Left lung (tissue), 10 donors: ENCODE results near the gene EGF. TPM values are rescaled to one million over a fixed set of nuclear protein-coding genes. Genes with fewer than 3 reads are reported as not detected.

Experiments
- ATAC-seq: fragments of 200-7000 bp; cut with Tn5 transposase; one replicate; pipeline ENCODE4 v1.9.1; 2020; ENCODE audit warnings: moderate library complexity
- DNase-seq, 4 donors: peaks; one replicate each; pipeline ENCODE4 v3.0.0-alpha.2; 2013 to 2020
- H3K27ac ChIP-seq, 2 donors: fragments of 200-600 bp; sonication (generic) in 1 of 2; one replicate each; pipeline versions ENCODE4 v1.5.0 to v1.8.0; 2020 to 2021
- H3K27me3 ChIP-seq, 2 donors: fragments of 200-600 bp; sonication (generic) in 1 of 2; one replicate each; pipeline versions ENCODE4 v1.5.0 to v1.8.0; 2020 to 2021
- H3K36me3 ChIP-seq, 2 donors: fragments of 200-600 bp; sonication (generic) in 1 of 2; one replicate each; pipeline versions ENCODE4 v1.5.0 to v1.8.0; 2020 to 2021
- H3K4me1 ChIP-seq, 2 donors: fragments of 200-600 bp; one replicate each; pipeline ENCODE4 v1.8.0; 2021
- H3K4me3 ChIP-seq, 2 donors: fragments of 200-600 bp; sonication (generic) in 1 of 2; one replicate each; pipeline versions ENCODE4 v1.5.0 to v1.8.0; 2020 to 2021; ENCODE audit warnings: mild to moderate bottlenecking in 1 of 2
- H3K9me3 ChIP-seq, 2 donors: fragments of 200-600 bp; sonication (generic) in 1 of 2; one replicate each; pipeline versions ENCODE4 v1.5.0 to v1.8.0; 2020 to 2021
- intact Hi-C, 2 donors: fragments of 100-400 bp; cut with DNase I; formaldehyde crosslinking; loops; one replicate each; pipeline versions ENCODE4 v1.11.2 to v1.14.2; 2022
- polyA plus RNA-seq, 6 donors: library from polyadenylated mRNA; unstranded; fragments of 120-200 nt; gene quantifications; one replicate each; pipeline ENCODE4 v1.2.1, GENCODE V29; 2013; ENCODE audit not compliant: insufficient read length in 6 of 6
- total RNA-seq, 2 donors: library from RNA; stranded (reverse); fragmentation: NEBNext Ultra II Directional; extraction: Animal tissue kit (Norgen Biotek cat#: 25700); gene quantifications; one replicate each; pipeline ENCODE4 v1.2.1, GENCODE V29; 2021
- TF ChIP-seq, protein P1 (sequence below), 2 donors: fragments of 200-600 bp; sonication (generic) in 1 of 2; IDR thresholded peaks; one replicate each; pipeline versions ENCODE4 v1.5.0 to v1.8.0; 2021; ENCODE audit warnings: antibody characterized with exemption in 2 of 2
- donor health status: DM: no; HTN: yes; CAD: no.
- donor health status: DM: no; HTN: no; CAD: no.

Gene EGF
- total and polyA plus RNA-seq, 8 donors = 0.45 to 4.3 (median 1.0) TPM

- intact Hi-C loops = no loop called here
Observed at GRCh38 chr4:110041735-110042134, 129.1 kb downstream of the EGF start.

DNA sequence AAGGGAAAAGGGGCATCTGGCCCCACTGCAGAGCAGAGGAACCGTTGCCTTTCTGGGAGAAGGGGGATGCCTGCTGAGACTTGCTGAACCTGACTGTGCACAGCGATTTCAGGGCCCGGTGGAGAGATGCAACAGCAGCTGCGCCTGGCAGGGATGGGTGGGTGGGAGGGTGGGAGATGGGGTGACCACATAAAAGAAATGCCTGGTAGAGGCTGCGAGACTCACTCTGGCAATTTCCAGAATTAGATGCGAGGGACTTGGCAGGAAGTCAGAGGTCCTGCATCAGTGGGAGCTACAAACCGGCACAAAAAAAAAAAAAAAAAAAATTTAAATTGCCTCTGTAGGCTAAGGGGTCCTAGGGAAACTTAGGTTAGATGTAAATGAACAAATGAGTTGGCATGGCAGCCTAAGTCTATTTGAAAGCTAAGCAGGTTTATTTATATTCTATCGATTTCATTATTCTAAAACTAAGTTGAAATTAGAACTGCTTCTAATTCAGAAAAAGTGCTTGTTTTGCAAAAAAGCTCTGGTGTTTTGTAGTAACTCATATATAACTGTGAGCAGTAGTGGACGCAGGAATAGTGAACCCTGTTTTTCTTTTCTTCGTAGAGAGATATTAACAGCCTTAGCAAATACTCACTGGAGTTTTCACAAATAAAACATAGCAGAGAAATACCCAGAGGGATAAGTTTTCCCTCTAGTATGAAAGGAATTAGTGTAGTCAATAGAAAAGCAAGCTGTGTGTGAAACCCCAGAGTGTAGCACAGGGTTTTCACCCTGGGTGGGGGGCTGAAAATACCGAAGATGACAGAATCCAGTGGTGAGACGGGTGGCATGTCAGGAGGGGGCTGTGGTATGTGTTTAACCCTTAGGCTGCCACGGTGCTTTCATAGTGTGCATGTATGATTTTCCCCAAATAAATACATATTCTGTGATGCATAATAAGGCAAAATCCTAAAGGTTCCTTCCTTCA, 130.1 kb downstream of the EGF start:
- Histone ChIP-seq H3K4me1 (no peaks in the 10 kb centered on the region), H3K36me3 (no peaks in the 10 kb centered on the region), H3K27ac (no peak overlapping the region), H3K9me3 (no peaks in the 10 kb centered on the region), H3K4me3 (no peak overlapping the region), H3K27me3 (peaks cover 0 to 54% of the 10 kb centered on the region in 2 donors)
- no peak for ATAC-seq
- peak in 1 of 4 donors; percentile 19 for DNase-seq
- intact Hi-C loops = no loop called here
- TF ChIP-seq, protein P1, sequence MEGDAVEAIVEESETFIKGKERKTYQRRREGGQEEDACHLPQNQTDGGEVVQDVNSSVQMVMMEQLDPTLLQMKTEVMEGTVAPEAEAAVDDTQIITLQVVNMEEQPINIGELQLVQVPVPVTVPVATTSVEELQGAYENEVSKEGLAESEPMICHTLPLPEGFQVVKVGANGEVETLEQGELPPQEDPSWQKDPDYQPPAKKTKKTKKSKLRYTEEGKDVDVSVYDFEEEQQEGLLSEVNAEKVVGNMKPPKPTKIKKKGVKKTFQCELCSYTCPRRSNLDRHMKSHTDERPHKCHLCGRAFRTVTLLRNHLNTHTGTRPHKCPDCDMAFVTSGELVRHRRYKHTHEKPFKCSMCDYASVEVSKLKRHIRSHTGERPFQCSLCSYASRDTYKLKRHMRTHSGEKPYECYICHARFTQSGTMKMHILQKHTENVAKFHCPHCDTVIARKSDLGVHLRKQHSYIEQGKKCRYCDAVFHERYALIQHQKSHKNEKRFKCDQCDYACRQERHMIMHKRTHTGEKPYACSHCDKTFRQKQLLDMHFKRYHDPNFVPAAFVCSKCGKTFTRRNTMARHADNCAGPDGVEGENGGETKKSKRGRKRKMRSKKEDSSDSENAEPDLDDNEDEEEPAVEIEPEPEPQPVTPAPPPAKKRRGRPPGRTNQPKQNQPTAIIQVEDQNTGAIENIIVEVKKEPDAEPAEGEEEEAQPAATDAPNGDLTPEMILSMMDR (IDR thresholded peaks at IDR 0.05) = no peak

More at GRCh38 chr4:110041735-110042134, 129.1 kb downstream of the EGF start:
- ATAC-seq (no peak), DNase-seq (no peak)
- H3K27ac ChIP-seq = no peak overlapping the region
- H3K4me1 ChIP-seq = no peaks in the 10 kb centered on the region
- TF ChIP-seq, protein P1 (IDR thresholded peaks at IDR 0.05) = no peak
- no peak overlapping the region for H3K4me3 ChIP-seq
- H3K36me3 ChIP-seq = no peaks in the 10 kb centered on the region
- H3K9me3 ChIP-seq = no peaks in the 10 kb centered on the region
- H3K27me3 ChIP-seq = peaks cover 0 to 64% of the 10 kb centered on the region in 2 donors

GRCh38 chr4:110046588-110047049, 133.9 kb downstream of the EGF start:
- intact Hi-C loops = no loop called here
- Histone ChIP-seq H3K4me3 (no peak overlapping the region), H3K27me3 (peaks cover 0 to 33% of the 10 kb centered on the region in 2 donors), H3K4me1 (no peaks in the 10 kb centered on the region), H3K9me3 (no peaks in the 10 kb centered on the region), H3K36me3 (no peaks in the 10 kb centered on the region), H3K27ac (no peak overlapping the region)
- no peak for ATAC-seq
- TF ChIP-seq, protein P1 (IDR thresholded peaks at IDR 0.05) = no peak
- peak in 1 of 4 donors; percentile 59 for DNase-seq

- ATAC-seq (peak; percentile 74), DNase-seq (peak in 1 of 4 donors; percentile 31)
- no peaks in the 10 kb centered on the region for H3K36me3 ChIP-seq
- TF ChIP-seq, protein P1 (IDR thresholded peaks at IDR 0.05) = peak; percentile 65 to 82
- no peaks in the 10 kb centered on the region for H3K4me1 ChIP-seq
- no peak overlapping the region for H3K4me3 ChIP-seq
- intact Hi-C loops = loop anchor here in 1 of 2 donors (5.0 kb wide), 1 partner anchor 162 kb away; no protein-coding TSS in a partner anchor
- no peaks in the 10 kb centered on the region for H3K9me3 ChIP-seq
- H3K27me3 ChIP-seq = peaks cover 0 to 2% of the 10 kb centered on the region in 2 donors
- no peak overlapping the region for H3K27ac ChIP-seq
Observed at GRCh38 chr4:110049951-110050925, 137.6 kb downstream of the EGF start.
